ENCODE measurements around the gene MYO3B. TPM values are rescaled to one million over a fixed set of nuclear protein-coding genes. Genes with fewer than 3 reads are reported as not detected.

The MYO3B gene
- total and polyA plus RNA-seq, 2 donors (not counting 1 experiment from before 2014, with no cell fraction given): not detected

DNA sequence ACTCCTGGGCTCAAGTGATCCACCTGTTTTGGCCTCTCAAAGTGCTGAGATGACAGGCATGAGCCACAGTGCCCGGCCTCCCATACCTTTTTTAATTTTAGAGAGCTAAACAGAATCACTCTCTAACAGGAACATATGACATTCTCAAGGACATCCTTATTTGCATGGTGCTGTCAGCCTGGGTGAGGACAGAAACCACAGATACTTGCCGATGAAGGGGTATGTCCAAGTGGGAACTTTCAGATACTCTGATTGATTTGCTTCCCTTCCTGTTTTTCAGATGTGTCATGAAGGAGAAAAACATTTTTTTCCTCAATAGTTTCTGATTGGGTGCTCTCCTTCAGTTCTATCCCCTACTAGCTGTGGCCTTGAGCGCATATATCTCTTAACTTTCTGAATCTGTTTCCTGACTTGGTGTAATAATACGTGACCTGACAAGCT lies 49.6 kb downstream of the MYO3B start:
- no peak overlapping the region for H2AFZ ChIP-seq (ENCODE audit: insufficient read depth, low read depth, low read length, poor library complexity, severe bottlenecking)
- no peaks in the 10 kb centered on the region for H3K36me3 ChIP-seq (replicated peaks in 1 of 2; ENCODE audit: control extremely low read depth in 1 of 2, control insufficient read depth in 1 of 2, extremely low read depth in 1 of 2, insufficient read depth in 2 of 2, low read length in 1 of 2)
- intact Hi-C loops (cut with micrococcal nuclease): no loop called here
- no peak for DNase-seq
- ChIA-PET CTCF (no interaction called here), POLR2A (no interaction called here)
- Mint-ChIP-seq H3K9me3 (ENCODE audit: insufficient read depth) (no peaks in the 10 kb centered on the region), H3K4me3 (no peak overlapping the region), H3K4me1 (peaks cover 2% of the 10 kb centered on the region), H3K27me3 (no peaks in the 10 kb centered on the region), H3K27ac (no peak overlapping the region)
- no peak for ATAC-seq (ENCODE audit: low read depth)
- no peak overlapping the region for H3K4me2 ChIP-seq (replicated peaks; ENCODE audit: low read depth, low read length, poor library complexity, severe bottlenecking)
- H3K4me3 ChIP-seq (ENCODE audit: control extremely low read depth in 1 of 5, extremely low read depth in 1 of 5, insufficient read depth in 1 of 5, low read depth in 2 of 5, low read length in 4 of 5): no peak overlapping the region
- H3K9me3 ChIP-seq (ENCODE audit: control extremely low read depth in 1 of 3, control insufficient read depth in 2 of 3, insufficient read depth in 1 of 3, low read length in 2 of 3): no peaks in the 10 kb centered on the region
- H4K20me1 ChIP-seq (ENCODE audit: control insufficient read depth, insufficient read depth, low read length, poor library complexity, severe bottlenecking): no peaks in the 10 kb centered on the region
- no peaks in the 10 kb centered on the region for H3K79me2 ChIP-seq (ENCODE audit: control insufficient read depth, insufficient read depth, low read length)
- peaks cover 0 to 4% (median 0%) of the 10 kb centered on the region in 4 experiments for H3K27me3 ChIP-seq (replicated peaks in 1 of 4; ENCODE audit: control extremely low read depth in 1 of 4, control insufficient read depth in 3 of 4, insufficient read depth in 4 of 4, low read length in 3 of 4)
- no peak overlapping the region for H3K27ac ChIP-seq (ENCODE audit: low read length in 2 of 2)
- 40% methylated on average over 1 of the region's 4 CpGs for WGBS (ENCODE audit: insufficient coverage)
- TF ChIP-seq, protein P1, sequence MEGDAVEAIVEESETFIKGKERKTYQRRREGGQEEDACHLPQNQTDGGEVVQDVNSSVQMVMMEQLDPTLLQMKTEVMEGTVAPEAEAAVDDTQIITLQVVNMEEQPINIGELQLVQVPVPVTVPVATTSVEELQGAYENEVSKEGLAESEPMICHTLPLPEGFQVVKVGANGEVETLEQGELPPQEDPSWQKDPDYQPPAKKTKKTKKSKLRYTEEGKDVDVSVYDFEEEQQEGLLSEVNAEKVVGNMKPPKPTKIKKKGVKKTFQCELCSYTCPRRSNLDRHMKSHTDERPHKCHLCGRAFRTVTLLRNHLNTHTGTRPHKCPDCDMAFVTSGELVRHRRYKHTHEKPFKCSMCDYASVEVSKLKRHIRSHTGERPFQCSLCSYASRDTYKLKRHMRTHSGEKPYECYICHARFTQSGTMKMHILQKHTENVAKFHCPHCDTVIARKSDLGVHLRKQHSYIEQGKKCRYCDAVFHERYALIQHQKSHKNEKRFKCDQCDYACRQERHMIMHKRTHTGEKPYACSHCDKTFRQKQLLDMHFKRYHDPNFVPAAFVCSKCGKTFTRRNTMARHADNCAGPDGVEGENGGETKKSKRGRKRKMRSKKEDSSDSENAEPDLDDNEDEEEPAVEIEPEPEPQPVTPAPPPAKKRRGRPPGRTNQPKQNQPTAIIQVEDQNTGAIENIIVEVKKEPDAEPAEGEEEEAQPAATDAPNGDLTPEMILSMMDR (IDR thresholded peaks at IDR 0.05): no peak
- no peak overlapping the region for H3K9ac ChIP-seq (ENCODE audit: low read length)
- H3K4me1 ChIP-seq (ENCODE audit: control insufficient read depth in 2 of 2, insufficient read depth in 2 of 2, low read length in 2 of 2): no peaks in the 10 kb centered on the region

DNA sequence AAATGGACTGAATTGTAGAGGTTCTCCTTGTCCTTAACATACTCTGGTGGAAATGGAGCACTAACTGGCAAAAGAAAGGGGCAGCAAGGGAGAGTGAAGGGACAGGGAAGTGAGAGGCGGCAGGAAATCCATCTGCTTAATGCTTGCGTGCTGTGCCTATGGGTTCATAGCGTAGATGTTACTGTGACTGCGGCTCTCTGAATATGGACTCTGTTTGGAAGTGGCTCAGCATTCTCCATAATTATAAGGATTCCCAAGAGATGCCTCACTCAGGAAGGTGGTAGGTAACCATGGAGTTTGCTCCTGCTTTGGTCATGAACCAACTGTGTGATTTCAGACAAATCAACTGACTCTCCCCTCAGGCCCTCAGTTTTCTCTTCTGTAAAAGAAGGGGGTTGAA lies 50.0 kb downstream of the MYO3B start:
- Histone ChIP-seq H3K9ac (ENCODE audit: low read length) (no peak overlapping the region), H3K9me3 (ENCODE audit: control extremely low read depth in 1 of 3, control insufficient read depth in 2 of 3, insufficient read depth in 1 of 3, low read length in 2 of 3) (no peaks in the 10 kb centered on the region), H4K20me1 (ENCODE audit: control insufficient read depth, insufficient read depth, low read length, poor library complexity, severe bottlenecking) (no peaks in the 10 kb centered on the region), H3K4me3 (ENCODE audit: control extremely low read depth in 1 of 5, extremely low read depth in 1 of 5, insufficient read depth in 1 of 5, low read depth in 2 of 5, low read length in 4 of 5) (no peak overlapping the region), H3K4me2 (replicated peaks; ENCODE audit: low read depth, low read length, poor library complexity, severe bottlenecking) (no peak overlapping the region), H2AFZ (ENCODE audit: insufficient read depth, low read depth, low read length, poor library complexity, severe bottlenecking) (no peak overlapping the region), H3K79me2 (ENCODE audit: control insufficient read depth, insufficient read depth, low read length) (no peaks in the 10 kb centered on the region), H3K36me3 (replicated peaks in 1 of 2; ENCODE audit: control extremely low read depth in 1 of 2, control insufficient read depth in 1 of 2, extremely low read depth in 1 of 2, insufficient read depth in 2 of 2, low read length in 1 of 2) (no peaks in the 10 kb centered on the region), H3K27me3 (replicated peaks in 1 of 4; ENCODE audit: control extremely low read depth in 1 of 4, control insufficient read depth in 3 of 4, insufficient read depth in 4 of 4, low read length in 3 of 4) (peaks cover 0 to 4% (median 0%) of the 10 kb centered on the region in 4 experiments), H3K27ac (ENCODE audit: low read length in 2 of 2) (no peak overlapping the region), H3K4me1 (ENCODE audit: control insufficient read depth in 2 of 2, insufficient read depth in 2 of 2, low read length in 2 of 2) (no peaks in the 10 kb centered on the region)
- Mint-ChIP-seq H3K27me3 (no peaks in the 10 kb centered on the region), H3K27ac (no peak overlapping the region), H3K4me3 (no peak overlapping the region), H3K9me3 (ENCODE audit: insufficient read depth) (no peaks in the 10 kb centered on the region), H3K4me1 (peaks cover 2% of the 10 kb centered on the region)
- intact Hi-C loops (cut with micrococcal nuclease): no loop called here
- CTCF ChIA-PET: no interaction called here
- WGBS (ENCODE audit: insufficient coverage): 67% methylated on average over 3 of the region's 4 CpGs
- no peak for TF ChIP-seq EZH2 (IDR thresholded peaks at IDR 0.05; ENCODE audit: borderline replicate concordance, insufficient read depth, low read depth, low read length, poor library complexity, severe bottlenecking)
- TF ChIP-seq, protein P1 (IDR thresholded peaks at IDR 0.05): no peak
- DNase-seq: no peak
- ATAC-seq (ENCODE audit: low read depth): no peak
- POLR2A ChIA-PET: no interaction called here

Measured in B cell (primary cell).